ENCODE measurements around the gene GABRR2.
"Not testable (repeated sequence)": the region's sequence is repeated elsewhere in the genome, so short reads cannot be mapped to it uniquely, and the experiment has no call there.

Gene GABRR2

GRCh38 chr6:89237158-89237557, 77.9 kb downstream of the GABRR2 start:
- H4K20me1 ChIP-seq (ENCODE audit: insufficient read depth, low read length) = no peaks in the 10 kb centered on the region
- no peak overlapping the region for H3K27ac ChIP-seq (ENCODE audit: low read depth, low read length, poor library complexity, severe bottlenecking)
- H3K4me1 ChIP-seq (ENCODE audit: insufficient read depth, low read length, severe bottlenecking) = no peaks in the 10 kb centered on the region
- H3K27me3 ChIP-seq (ENCODE audit: insufficient read depth, low read length) = no peaks in the 10 kb centered on the region
- no peaks in the 10 kb centered on the region for H3K9me2 ChIP-seq (ENCODE audit: low read depth, low read length)
- no peaks in the 10 kb centered on the region for H3F3A ChIP-seq (ENCODE audit: insufficient read depth, low read length)
- H3K79me2 ChIP-seq (ENCODE audit: insufficient read depth, low read length) = no peaks in the 10 kb centered on the region
- no peak overlapping the region for H2AFZ ChIP-seq (ENCODE audit: low read length)
- H3K4me3 ChIP-seq (ENCODE audit: low read depth, low read length, poor library complexity, severe bottlenecking) = no peak overlapping the region
- no peak for TF ChIP-seq EZH2 (IDR thresholded peaks at IDR 0.05; ENCODE audit: borderline replicate concordance, low read length)
- no peak overlapping the region for H3K9ac ChIP-seq (ENCODE audit: low read length)
- H3K36me3 ChIP-seq (ENCODE audit: insufficient read depth, low read length) = no peaks in the 10 kb centered on the region; the same call in 1 of the 2 replicates
- H3K4me2 ChIP-seq (ENCODE audit: low read length) = no peak overlapping the region
- no peaks in the 10 kb centered on the region for H3K9me3 ChIP-seq (ENCODE audit: low read length)

- H3K9me3 ChIP-seq (ENCODE audit: low read length); H4K20me1 ChIP-seq (ENCODE audit: insufficient read depth, low read length); H3K4me1 ChIP-seq (ENCODE audit: insufficient read depth, low read length, severe bottlenecking); H3K27me3 ChIP-seq (ENCODE audit: insufficient read depth, low read length); H3K9ac ChIP-seq (ENCODE audit: low read length); H3K9me2 ChIP-seq (ENCODE audit: low read depth, low read length); H2AFZ ChIP-seq (ENCODE audit: low read length); H3K27ac ChIP-seq (ENCODE audit: low read depth, low read length, poor library complexity, severe bottlenecking); H3F3A ChIP-seq (ENCODE audit: insufficient read depth, low read length); H3K4me2 ChIP-seq (ENCODE audit: low read length); H3K36me3 ChIP-seq (ENCODE audit: insufficient read depth, low read length); H3K79me2 ChIP-seq (ENCODE audit: insufficient read depth, low read length); H3K4me3 ChIP-seq (ENCODE audit: low read depth, low read length, poor library complexity, severe bottlenecking): not testable (repeated sequence)
Observed at GRCh38 chr6:89233605-89234004, 81.5 kb downstream of the GABRR2 start.

GRCh38 chr6:89222712-89223039, 92.4 kb downstream of the GABRR2 start:
- Histone ChIP-seq H3K79me2 (ENCODE audit: insufficient read depth, low read length) (no peaks in the 10 kb centered on the region), H3F3A (ENCODE audit: insufficient read depth, low read length) (no peaks in the 10 kb centered on the region), H3K9ac (ENCODE audit: low read length) (no peak overlapping the region), H3K36me3 (ENCODE audit: insufficient read depth, low read length) (no peaks in the 10 kb centered on the region), H4K20me1 (ENCODE audit: insufficient read depth, low read length) (no peaks in the 10 kb centered on the region), H3K4me3 (ENCODE audit: low read depth, low read length, poor library complexity, severe bottlenecking) (no peak overlapping the region), H3K9me3 (ENCODE audit: low read length) (no peaks in the 10 kb centered on the region), H3K4me2 (ENCODE audit: low read length) (no peak overlapping the region), H3K27me3 (ENCODE audit: insufficient read depth, low read length) (peaks cover 6% of the 10 kb centered on the region), H2AFZ (ENCODE audit: low read length) (no peak overlapping the region), H3K9me2 (ENCODE audit: low read depth, low read length) (no peaks in the 10 kb centered on the region), H3K4me1 (ENCODE audit: insufficient read depth, low read length, severe bottlenecking) (no peaks in the 10 kb centered on the region), H3K27ac (ENCODE audit: low read depth, low read length, poor library complexity, severe bottlenecking) (no peak overlapping the region)
- TF ChIP-seq CTCF (IDR thresholded peaks at IDR 0.05; ENCODE audit: low read length) = no peak

- H3K27ac ChIP-seq (ENCODE audit: low read depth, low read length, poor library complexity, severe bottlenecking) = no peak overlapping the region
- no peaks in the 10 kb centered on the region for H3K9me2 ChIP-seq (ENCODE audit: low read depth, low read length)
- H3K36me3 ChIP-seq (ENCODE audit: insufficient read depth, low read length) = no peaks in the 10 kb centered on the region
- TF ChIP-seq EZH2 (IDR thresholded peaks at IDR 0.05; ENCODE audit: borderline replicate concordance, low read length) = no peak
- TF ChIP-seq CTCF (IDR thresholded peaks at IDR 0.05; ENCODE audit: low read length) = no peak
- H4K20me1 ChIP-seq (ENCODE audit: insufficient read depth, low read length) = no peaks in the 10 kb centered on the region
- H3K4me2 ChIP-seq (ENCODE audit: low read length) = no peak overlapping the region
- no peaks in the 10 kb centered on the region for H3F3A ChIP-seq (ENCODE audit: insufficient read depth, low read length)
- H3K4me3 ChIP-seq (ENCODE audit: low read depth, low read length, poor library complexity, severe bottlenecking) = no peak overlapping the region
- H3K9me3 ChIP-seq (ENCODE audit: low read length) = no peaks in the 10 kb centered on the region
- H3K4me1 ChIP-seq (ENCODE audit: insufficient read depth, low read length, severe bottlenecking) = no peaks in the 10 kb centered on the region
- no peak overlapping the region for H3K9ac ChIP-seq (ENCODE audit: low read length)
- H2AFZ ChIP-seq (ENCODE audit: low read length) = no peak overlapping the region
- peaks cover 9% of the 10 kb centered on the region for H3K27me3 ChIP-seq (ENCODE audit: insufficient read depth, low read length)
- H3K79me2 ChIP-seq (ENCODE audit: insufficient read depth, low read length) = no peaks in the 10 kb centered on the region
Observed at GRCh38 chr6:89221971-89222711, 93.0 kb downstream of the GABRR2 start.

Measured in OCI-LY1 (cell line).